ENCODE results near the gene PPP1R14B.

The PPP1R14B gene

GRCh38 chr11:64229744-64230170, 17.0 kb downstream of the PPP1R14B start:
- no peak for DNase-seq

GRCh38 chr11:64229090-64229743, 17.5 kb downstream of the PPP1R14B start:
- DNase-seq = no peak

- no peak for DNase-seq
Observed at GRCh38 chr11:64227405-64227956, 19.3 kb downstream of the PPP1R14B start.

GRCh38 chr11:64226507-64227051, 20.2 kb downstream of the PPP1R14B start:
- DNase-seq = peak; percentile 49

- peak; percentile 91 for DNase-seq
Observed at GRCh38 chr11:64225608-64226506, 20.9 kb downstream of the PPP1R14B start, which contains the start of the genes NUDT22 and TRPT1. Gene NUDT22 (plus strand): TSS chr11:64226274. CDS start chr11:64226653, 379 bp downstream. Gene TRPT1 (minus strand): TSS chr11:64226186. CDS start chr11:64225860, 326 bp downstream.

- DNase-seq = no peak
Observed at GRCh38 chr11:64224891-64225607, 21.7 kb downstream of the PPP1R14B start.

GRCh38 chr11:64224151-64224890, 22.4 kb downstream of the PPP1R14B start:
- no peak for DNase-seq

GRCh38 chr11:64223001-64223651, 23.6 kb downstream of the PPP1R14B start:
- no peak for DNase-seq

- no peak for DNase-seq
Observed at GRCh38 chr11:64222651-64223000, 24.1 kb downstream of the PPP1R14B start.

GRCh38 chr11:64220798-64221197, 25.9 kb downstream of the PPP1R14B start:
- DNase-seq = no peak

GRCh38 chr11:64220271-64220670, 26.5 kb downstream of the PPP1R14B start:
- no peak for DNase-seq

GRCh38 chr11:64219755-64220154, 27.0 kb downstream of the PPP1R14B start:
- DNase-seq = no peak

GRCh38 chr11:64219354-64219684, 27.4 kb downstream of the PPP1R14B start:
- DNase-seq = no peak

- DNase-seq = no peak
Observed at GRCh38 chr11:64218628-64219353, 28.0 kb downstream of the PPP1R14B start.

- DNase-seq = no peak
Observed at GRCh38 chr11:64216879-64217278, 29.9 kb downstream of the PPP1R14B start.

GRCh38 chr11:64211181-64211872, 35.4 kb downstream of the PPP1R14B start:
- DNase-seq = no peak

- no peak for DNase-seq
Observed at GRCh38 chr11:64210301-64211020, 36.3 kb downstream of the PPP1R14B start.

- DNase-seq = no peak
Observed at GRCh38 chr11:64209563-64209843, 37.2 kb downstream of the PPP1R14B start.

- DNase-seq = no peak
Observed at GRCh38 chr11:64208796-64209562, 37.8 kb downstream of the PPP1R14B start.

Measured in NCI-H82 (cell line).